Astrocyte of the spinal cord (primary cell): ENCODE data around the gene APBB2.
A peak's percentile ranks its signal among the peaks of the same experiment; 100 is the strongest.

ENCODE experiments used
- DNase-seq: peaks from one replicate; pipeline ENCODE4 v3.0.0; 2011; ENCODE audit warnings: low read depth, low spot score
- H3K4me3 ChIP-seq: 2 replicates; pipeline ENCODE4 v1.5.1; 2011; ENCODE audit warnings: low read depth, mild to moderate bottlenecking, low read length, moderate library complexity
- CTCF ChIP-seq: IDR thresholded peaks from 2 replicates; pipeline ENCODE4 v1.5.1; 2012; ENCODE audit warnings: low read depth, mild to moderate bottlenecking, low read length, inconsistent platforms
- in situ Hi-C: cut with HindIII; loops from 2 replicates; pipeline ENCODE4 v1.10.0; 2017; ENCODE audit warnings: low sequenced_read_pairs

APBB2 gene

GRCh38 chr4:41205854-41206460 is 8.4 kb downstream of the APBB2 start:
- no peak overlapping the region for H3K4me3 ChIP-seq
- DNase-seq = no peak
- in situ Hi-C loops = no loop called here
- no peak for TF ChIP-seq CTCF

DNA sequence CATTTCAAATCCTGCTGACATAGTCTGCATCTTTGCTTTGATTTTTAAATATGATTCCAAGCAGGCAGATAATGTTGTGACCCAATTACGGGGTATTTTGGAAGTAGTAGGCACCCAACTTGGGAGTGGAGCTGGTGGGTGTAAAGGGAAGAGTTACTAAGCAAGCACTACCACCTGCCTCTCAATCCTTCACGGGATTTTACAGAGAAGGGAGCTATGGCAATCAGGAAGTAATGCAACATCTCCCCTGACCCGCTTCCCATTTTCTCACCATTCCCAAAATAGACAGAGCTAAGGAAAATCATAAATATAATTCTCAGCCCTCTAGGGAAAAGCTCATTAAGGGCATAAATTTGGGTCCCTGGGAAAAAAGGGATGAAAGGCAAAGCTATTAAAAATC is 9.2 kb downstream of the APBB2 start:
- in situ Hi-C loops = no loop called here
- no peak for TF ChIP-seq CTCF
- H3K4me3 ChIP-seq = no peak overlapping the region
- no peak for DNase-seq

GRCh38 chr4:41204400-41204978 is 9.9 kb downstream of the APBB2 start:
- TF ChIP-seq CTCF = no peak
- in situ Hi-C loops = no loop called here
- no peak overlapping the region for H3K4me3 ChIP-seq
- DNase-seq = peak; percentile 76

GRCh38 chr4:41203841-41204240 is 10.5 kb downstream of the APBB2 start:
- in situ Hi-C loops = no loop called here
- H3K4me3 ChIP-seq = no peak overlapping the region
- no peak for DNase-seq
- no peak for TF ChIP-seq CTCF

DNA sequence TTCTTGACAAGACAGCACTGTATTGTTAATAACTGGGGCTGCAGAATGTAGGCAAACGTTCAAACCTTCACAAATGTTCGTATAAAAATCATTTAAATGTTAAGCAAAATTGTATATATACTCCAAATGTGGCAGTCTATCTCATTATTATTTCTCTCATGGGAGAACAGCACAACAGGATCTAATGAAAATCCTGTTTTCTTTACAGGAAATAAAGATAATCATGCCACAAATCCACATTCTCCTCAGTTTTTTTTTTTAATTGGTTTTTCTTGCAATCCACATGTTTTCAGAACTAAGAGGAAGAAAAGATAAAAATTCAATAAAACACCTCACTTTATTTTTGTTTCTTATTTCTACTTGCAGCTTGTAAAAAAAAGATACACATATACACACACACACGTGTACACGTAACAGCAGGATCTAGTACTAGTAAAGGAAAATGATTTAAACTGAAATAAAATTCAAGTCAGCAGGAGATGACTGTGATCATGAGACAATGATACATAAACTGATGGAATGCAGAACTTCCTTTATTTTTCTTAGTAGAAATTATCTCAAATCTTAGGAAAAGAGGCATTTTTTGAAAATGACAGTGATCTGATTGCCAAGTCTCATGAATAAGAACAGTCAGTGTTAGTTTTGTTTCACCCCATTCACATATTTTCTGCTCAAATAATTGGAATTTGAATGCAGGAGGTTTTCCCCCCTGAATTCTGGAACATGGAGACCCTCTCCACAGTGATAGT is 11.3 kb downstream of the APBB2 start:
- in situ Hi-C loops = no loop called here
- no peak overlapping the region for H3K4me3 ChIP-seq
- peak; percentile 47 for DNase-seq
- TF ChIP-seq CTCF = no peak

GRCh38 chr4:41202356-41202755 is 12.0 kb downstream of the APBB2 start:
- in situ Hi-C loops = no loop called here
- no peak for TF ChIP-seq CTCF

More at GRCh38 chr4:41202356-41202755, 12.0 kb downstream of the APBB2 start:
- no peak for DNase-seq
- no peak overlapping the region for H3K4me3 ChIP-seq
